ENCODE data around the gene PPP2R5C. TPM values are rescaled to one million over a fixed set of nuclear protein-coding genes. Genes with fewer than 3 reads are reported as not detected.
A peak's percentile ranks its signal among the peaks of the same experiment; 100 is the strongest.

PPP2R5C gene
- total and polyA plus RNA-seq, 2 of the 4 experiments (the other 2 are of a cell fraction) = 65.9 to 78.7 TPM

- TF ChIP-seq RCOR1 (IDR thresholded peaks at IDR 0.05; ENCODE audit: insufficient replicate concordance, low read length) = no peak
These were observed 19.9 kb downstream of the PPP2R5C start (continued) for GRCh38 chr14:101781240-101782061.

GRCh38 chr14:101783260-101784016 is 21.9 kb downstream of the PPP2R5C start:
- no peak overlapping the region for H4K5ac ChIP-seq (ENCODE audit: low read depth, low read length)
- H3K36me3 ChIP-seq (ENCODE audit: control insufficient read depth, insufficient read depth, low read length) = no peaks in the 10 kb centered on the region
- H3K9me1 ChIP-seq (ENCODE audit: insufficient read depth, low read length) = no peaks in the 10 kb centered on the region
- no peak for DNase-seq
- H2BK120ac ChIP-seq (ENCODE audit: low read depth, low read length) = no peak overlapping the region
- TF ChIP-seq SMC3 (IDR thresholded peaks at IDR 0.05; ENCODE audit: low read depth, low read length) = no peak
- ChIA-PET POLR2A (ENCODE audit: unreplicated experiment) (no interaction called here), CTCF (no interaction called here)
- BruUV-seq (replicated peaks) = no TSS peak
- no peak overlapping the region for H2BK20ac ChIP-seq (ENCODE audit: low read depth, low read length)
- no peak overlapping the region for H3K4me3 ChIP-seq (ENCODE audit: insufficient read depth, low read depth, low read length)
- H2BK15ac ChIP-seq (ENCODE audit: low read depth, low read length) = no peak overlapping the region
- no peak for ATAC-seq (ENCODE audit: low read depth)
- intact Hi-C loops (cut with micrococcal nuclease) (no loop called here), in situ Hi-C loops (cut with MboI; ENCODE audit: low sequenced_read_pairs) (no loop called here), dilution Hi-C loops (cut with HindIII; ENCODE audit: low sequenced_read_pairs, unreplicated experiment) (no loop called here)
- H4K20me1 ChIP-seq (ENCODE audit: insufficient read depth, low read length) = peaks cover 27% of the 10 kb centered on the region
- H3K27me3 ChIP-seq (ENCODE audit: control insufficient read depth, insufficient read depth, low read length) = peaks cover 28% of the 10 kb centered on the region
- no peak overlapping the region for H4K91ac ChIP-seq (ENCODE audit: insufficient read depth, low read depth, low read length)
- H3K4me1 ChIP-seq (ENCODE audit: control insufficient read depth, insufficient read depth, low read length) = peaks cover 2% of the 10 kb centered on the region; the same call in 1 of the 2 replicates
- no peak overlapping the region for H3K18ac ChIP-seq (ENCODE audit: low read depth, low read length)
- peak overlapping the region; percentile 32 for H2AFZ ChIP-seq (replicated peaks; ENCODE audit: low read length, poor library complexity)
- H3K56ac ChIP-seq (ENCODE audit: extremely low read depth, insufficient read depth, low read length) = no peak overlapping the region
- no peak overlapping the region for H2BK5ac ChIP-seq (ENCODE audit: low read depth, low read length, poor library complexity, severe bottlenecking)
- H2AK5ac ChIP-seq (ENCODE audit: low read depth, low read length) = no peak overlapping the region
- no peak overlapping the region for H3K4ac ChIP-seq (ENCODE audit: low read depth, low read length)
- H2AK9ac ChIP-seq (replicated peaks; ENCODE audit: low read depth, low read length, poor library complexity) = peak overlapping the region; percentile 78
- H3K4me2 ChIP-seq (ENCODE audit: low read depth, low read length) = no peak overlapping the region
- no peak overlapping the region for H3K23ac ChIP-seq (ENCODE audit: low read depth, low read length)
- no peaks in the 10 kb centered on the region for H3K79me1 ChIP-seq (ENCODE audit: low read depth in 1 of 2, low read length in 2 of 2)
- no peak overlapping the region for H3K27ac ChIP-seq (ENCODE audit: insufficient read depth, low read length)
- no peak overlapping the region for H4K8ac ChIP-seq (ENCODE audit: low read depth in 2 of 2, low read length in 2 of 2)
- WGBS, 2 experiments (ENCODE audit: extremely low coverage in 2 of 2, insufficient read length in 1 of 2) = 57% methylated on average over 3 of the region's 12 CpGs; no CpG with 5 or more reads in 1 of the 2 experiments
- no peak overlapping the region for H3K9ac ChIP-seq (ENCODE audit: low read depth, low read length)
- H3K14ac ChIP-seq (replicated peaks; ENCODE audit: low read depth, low read length) = no peak overlapping the region
- H3K9me3 ChIP-seq (ENCODE audit: control insufficient read depth, insufficient read depth, low read length) = no peaks in the 10 kb centered on the region
